GM19397 (cell line): ENCODE data around the gene RAMAC.
"Not testable (repeated sequence)": the region's sequence is repeated elsewhere in the genome, so short reads cannot be mapped to it uniquely, and the experiment has no call there.

ENCODE experiments used
- ATAC-seq: cut with Tn5 transposase; IDR thresholded peaks from one replicate; pipeline ENCODE4 v1.9.1; 2021; ENCODE audit warnings: mild to moderate bottlenecking, moderate library complexity; ENCODE audit not compliant: unreplicated experiment

The RAMAC gene

DNA sequence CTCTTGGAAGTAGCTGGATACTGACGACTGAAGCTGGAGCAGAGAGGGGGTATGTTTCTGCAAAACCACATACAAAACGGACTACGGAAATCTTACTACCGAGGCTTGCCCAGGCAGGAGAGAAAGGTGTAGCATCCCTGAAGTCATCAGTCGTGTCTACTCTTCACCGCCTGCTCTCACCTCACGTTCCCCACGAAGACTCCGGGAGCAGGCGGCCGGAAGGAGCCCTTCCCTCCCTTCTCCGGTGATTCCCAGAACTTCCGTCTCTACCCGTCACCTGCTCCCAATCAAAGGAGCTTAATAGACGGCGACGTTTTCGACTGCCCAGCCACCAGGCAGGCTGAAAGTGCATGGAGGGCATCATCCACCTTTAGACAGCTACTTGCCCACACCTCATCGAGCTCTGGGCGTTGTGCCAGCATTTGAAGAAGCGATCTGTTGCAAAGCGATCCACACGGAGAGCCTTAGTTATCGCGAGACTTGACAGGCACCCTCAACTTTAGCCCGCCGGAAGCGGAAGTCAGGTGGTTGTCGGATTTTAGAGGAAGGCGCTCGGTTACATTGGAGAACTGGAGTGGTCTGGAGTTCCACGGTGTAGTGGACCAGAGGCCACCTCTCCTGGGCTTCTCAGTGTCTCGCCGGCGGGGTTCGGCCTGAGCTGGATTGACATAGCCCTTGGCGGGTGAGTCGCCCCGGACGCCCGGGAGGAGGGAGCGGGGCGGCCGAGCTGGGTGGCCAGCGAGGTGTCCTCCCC is at the start of gene RAMAC:
Gene RAMAC (plus strand): TSS at position 523 of the 754 bp plus-strand sequence. CDS start 2,809 bp downstream, outside the sequence.
- peak; percentile 92 for ATAC-seq

DNA sequence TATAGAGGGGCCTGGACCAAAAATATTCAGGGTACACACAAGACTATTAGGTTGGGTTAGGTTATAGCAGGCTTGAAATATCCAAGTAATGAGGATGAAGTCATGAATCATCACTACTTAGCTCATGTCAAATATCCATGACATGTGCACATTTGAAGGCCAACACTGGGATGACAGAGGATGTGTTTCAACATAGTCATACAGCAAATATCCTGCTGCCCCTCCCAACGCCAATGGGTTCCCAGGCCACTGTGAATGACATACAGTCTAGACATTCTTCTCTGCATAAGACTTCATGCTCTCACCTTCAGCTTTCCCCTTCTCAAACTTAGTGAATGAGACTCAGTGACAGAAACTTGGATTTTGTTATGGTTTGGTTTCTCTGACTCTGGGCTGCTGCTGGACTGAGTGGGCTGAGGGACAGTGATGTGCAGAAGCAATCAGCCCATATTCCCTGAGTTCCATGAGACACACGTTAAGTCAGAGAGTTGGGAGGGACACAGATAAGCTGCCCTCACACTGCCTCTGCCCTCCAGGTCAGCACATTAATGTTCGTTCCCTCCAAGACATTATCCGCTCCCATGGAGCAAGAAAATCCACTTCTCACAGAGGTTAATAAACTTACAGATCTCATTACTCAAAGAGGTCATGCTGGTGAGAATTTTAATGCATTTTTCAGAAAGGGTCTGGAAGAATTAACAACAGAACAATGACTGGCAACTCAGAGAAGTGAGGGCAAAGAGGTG is 48.9 kb upstream of the RAMAC start:
- no peak for ATAC-seq

DNA sequence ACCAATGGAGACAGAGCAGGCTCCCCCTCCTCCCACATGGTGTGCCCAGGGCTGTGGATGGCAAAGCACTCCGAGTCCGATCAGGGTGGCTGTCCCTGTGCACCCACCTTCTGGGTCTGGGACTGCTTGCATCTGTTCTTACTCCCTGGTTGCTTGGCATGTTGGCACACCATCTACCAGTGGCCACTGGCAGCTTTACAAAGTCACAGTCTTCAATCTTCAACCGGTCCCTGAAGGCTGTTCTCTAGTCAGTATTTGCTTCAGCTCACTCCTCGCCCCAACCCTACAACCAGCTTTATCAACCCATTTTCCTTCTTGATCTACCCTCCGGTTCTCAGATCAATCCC is 48.3 kb upstream of the RAMAC start:
- no peak for ATAC-seq

DNA sequence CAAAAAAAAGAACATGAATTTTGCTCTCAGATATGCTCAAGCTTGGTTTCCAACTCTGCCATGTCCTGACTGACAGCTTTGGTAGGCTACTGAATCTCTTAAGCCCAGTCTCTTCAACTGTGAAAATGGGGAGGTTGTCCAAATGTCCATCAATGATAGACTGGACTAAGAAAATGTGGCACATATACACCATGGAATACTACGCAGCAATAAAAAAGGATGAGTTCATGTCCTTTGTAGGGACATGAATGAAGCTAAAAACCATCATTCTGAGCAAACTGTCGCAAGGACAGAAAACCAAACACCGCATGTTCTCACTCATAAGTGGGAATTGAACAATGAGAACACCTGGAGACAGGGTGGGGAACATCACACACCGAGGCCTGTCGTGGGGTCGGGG is 46.3 kb upstream of the RAMAC start:
- ATAC-seq: not testable (repeated sequence)

DNA sequence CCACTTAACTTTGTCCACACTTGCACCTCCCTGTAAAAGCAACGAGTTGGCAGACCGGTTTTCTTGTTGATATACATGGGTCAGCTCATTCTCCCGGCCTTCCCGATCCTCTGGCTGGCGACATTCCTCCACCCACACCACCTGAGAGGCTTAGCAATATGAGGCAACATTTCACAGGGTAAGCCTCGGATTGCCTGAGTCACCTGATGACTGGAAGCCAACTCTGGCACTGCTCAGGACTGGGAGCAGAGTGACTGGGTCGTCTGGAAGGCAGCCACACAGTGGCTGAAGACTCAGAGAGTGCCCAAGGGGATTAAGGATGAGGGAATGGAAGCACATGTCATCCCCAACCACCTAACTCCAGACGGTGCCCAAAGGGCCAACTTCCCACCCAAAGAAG is 43.3 kb upstream of the RAMAC start:
- no peak for ATAC-seq

DNA sequence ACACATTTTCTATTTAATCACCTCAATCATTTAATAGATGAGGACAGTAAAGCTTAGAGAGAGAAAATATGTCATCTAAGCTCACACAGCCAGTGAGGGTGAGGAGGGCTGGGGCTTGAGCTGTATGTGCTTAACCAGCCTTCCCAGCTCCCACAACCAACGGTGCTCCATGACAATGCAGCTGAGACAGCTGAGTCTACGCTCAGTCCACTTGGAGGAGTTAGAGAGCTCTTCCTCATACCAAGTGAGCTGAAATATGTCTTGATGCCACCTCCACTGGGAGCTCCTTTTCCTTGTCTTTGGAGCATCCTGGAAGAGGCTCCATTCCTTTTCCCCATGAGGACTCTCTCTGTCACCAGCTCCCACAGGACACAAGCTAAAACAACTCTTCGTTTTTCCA is 42.8 kb upstream of the RAMAC start:
- ATAC-seq: no peak

DNA sequence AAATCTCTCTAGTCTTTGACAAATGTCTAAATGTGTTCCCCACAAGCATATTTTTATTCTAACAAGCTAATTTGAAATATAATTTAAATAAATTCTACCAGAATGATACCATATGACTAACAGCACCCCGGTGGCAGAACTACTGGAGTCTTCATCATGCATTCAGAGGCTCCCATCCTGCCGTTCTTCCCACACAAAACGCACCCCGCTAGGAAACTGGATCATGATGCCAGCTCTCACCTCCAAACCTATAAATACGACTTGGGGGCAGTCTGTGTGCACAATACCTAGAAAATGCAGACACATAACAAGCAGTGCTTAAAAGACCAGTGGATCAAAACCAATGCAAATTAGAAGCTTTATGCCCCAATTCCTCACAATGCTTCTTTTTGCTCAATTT is 42.0 kb upstream of the RAMAC start:
- no peak for ATAC-seq

DNA sequence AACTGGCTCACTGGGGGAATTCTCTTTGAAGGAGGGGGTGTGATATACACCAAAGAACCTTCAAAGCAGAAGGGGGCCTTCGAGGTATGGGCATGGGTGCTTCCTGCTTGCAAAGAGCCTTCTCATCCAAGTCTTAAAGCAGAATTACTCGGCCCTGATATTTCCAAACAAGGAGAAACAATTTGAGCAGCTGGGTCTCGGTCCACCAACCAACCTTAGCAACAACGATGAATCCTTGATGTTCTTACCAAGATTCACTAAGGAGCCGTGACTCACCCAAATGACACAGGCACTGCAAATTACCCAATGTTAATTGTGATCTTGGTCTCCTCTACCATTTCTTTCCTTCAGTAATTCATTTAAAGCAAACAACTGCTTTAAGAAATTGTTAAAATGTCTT is 41.2 kb upstream of the RAMAC start:
- no peak for ATAC-seq

DNA sequence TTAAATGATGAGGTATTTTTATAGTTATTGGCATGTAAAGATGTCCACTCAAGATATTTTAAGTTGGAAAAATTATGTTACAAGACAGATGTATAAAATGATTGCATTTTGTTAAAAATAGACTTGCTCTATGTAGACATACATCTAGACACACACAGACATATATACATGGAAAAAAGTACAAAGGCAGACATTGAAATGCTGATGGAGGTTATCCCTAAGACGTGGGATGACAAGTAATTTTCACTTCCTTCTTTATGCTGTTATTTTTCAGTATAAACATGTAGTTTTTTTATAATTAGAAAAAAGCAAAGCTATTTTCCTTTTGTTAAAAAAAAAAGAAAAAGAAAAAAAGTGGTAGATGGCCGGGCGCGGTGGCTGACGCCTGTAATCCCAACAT is 40.7 kb upstream of the RAMAC start:
- ATAC-seq: no peak

DNA sequence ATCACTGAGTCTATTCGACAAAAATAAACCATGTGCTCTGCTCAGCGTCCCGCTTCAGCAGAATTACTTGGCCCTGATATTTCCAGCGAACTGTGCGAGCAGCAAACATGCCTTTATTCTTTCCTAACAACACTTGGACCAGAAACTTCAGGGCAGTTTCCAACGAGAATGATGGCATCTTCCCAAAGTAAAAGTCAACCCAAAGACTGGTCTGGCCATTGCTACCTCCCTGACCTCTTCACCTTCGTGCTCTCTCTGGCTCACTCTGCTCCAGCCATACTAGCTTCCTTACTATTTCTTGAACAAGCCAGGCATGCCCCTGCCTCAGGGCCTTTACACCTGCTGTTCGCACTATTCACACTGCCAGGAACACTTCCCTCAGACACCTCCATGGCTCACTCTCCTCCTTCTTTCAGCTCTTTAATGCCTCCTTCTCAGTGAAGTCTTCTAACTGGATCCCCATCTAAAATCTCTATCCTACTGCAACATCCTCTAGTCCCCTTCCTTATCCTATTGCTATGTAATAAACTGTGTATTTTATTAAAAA is 39.8 kb upstream of the RAMAC start:
- no peak for ATAC-seq

DNA sequence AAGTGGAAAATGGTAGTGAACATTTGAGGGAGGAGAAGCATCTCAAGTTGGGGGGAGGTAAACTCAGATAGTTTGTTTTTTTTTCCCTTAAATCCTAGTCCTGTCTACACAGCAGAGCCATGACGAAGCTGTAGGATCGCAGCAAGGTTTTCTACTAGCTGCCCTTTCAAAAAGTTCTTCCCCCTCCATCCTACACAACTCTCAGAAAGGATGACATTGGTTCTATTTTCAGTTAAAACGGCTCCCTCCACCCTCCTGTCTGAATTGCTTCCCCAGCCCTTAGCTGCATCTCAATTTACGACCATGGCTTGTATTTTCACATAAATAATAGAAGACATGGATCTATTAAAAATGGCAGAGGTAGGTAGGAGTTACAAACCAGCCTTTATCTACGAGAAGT is 35.7 kb upstream of the RAMAC start:
- no peak for ATAC-seq

DNA sequence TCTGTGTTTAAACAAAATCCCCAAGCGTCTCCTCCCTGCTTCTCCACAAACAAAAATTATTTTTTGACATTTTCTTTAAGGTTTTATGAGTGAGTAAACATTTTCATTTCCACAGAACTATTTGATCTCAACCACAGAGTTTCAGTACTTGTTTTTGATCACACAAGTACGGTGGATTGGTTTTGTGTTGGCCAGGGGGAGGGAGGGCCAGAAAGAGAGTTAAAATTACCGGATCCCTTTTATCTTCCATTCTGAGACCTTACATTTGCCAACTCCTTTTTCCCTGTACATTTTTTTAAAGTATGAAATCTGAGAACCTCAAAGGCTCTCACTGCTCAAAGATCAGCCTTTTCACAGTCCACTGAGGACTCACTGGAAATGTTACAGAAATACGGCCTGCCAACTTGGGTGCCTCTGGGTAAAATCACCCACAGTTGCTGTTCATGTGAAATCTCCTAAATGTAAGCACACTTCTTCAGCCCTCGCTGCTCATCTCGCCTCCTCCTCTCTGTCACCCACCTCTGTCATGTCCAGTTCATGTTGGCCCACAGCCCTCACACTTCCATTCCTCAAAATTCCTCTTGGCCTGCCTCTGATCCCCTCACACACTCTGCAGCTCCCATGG is 35.2 kb upstream of the RAMAC start:
- ATAC-seq: no peak

DNA sequence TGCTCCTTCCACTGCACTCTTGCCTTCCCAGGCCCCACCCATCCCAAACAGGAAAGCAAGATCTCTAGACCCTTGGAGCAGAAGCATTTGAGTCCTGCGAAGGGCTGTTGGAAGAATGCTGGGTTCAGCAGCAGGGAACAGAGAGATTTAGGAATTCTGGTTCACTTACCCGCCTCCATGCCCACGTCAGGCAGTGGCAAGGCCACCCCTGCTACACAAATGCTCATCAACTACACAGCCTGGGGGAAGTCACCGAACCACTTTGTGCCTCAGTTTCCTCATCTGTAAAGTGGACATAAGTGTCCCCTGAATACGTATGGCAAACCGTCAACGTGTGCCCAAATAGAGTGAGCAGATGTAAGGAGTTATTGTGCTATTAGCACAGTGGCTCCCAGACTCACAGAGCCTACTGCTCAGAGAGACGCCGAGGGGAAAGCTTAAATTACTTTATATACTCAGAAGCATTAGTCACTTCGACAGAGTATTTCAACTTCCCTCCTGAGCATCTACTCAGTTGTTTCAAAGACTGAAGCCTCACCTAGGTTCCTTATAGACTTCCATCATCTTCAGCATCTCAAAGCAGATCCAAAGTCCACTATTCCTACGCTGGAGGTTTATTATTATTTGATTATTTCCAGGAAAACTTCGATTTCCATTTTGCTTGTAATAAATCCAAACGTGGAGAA is 34.4 kb upstream of the RAMAC start:
- ATAC-seq: no peak

DNA sequence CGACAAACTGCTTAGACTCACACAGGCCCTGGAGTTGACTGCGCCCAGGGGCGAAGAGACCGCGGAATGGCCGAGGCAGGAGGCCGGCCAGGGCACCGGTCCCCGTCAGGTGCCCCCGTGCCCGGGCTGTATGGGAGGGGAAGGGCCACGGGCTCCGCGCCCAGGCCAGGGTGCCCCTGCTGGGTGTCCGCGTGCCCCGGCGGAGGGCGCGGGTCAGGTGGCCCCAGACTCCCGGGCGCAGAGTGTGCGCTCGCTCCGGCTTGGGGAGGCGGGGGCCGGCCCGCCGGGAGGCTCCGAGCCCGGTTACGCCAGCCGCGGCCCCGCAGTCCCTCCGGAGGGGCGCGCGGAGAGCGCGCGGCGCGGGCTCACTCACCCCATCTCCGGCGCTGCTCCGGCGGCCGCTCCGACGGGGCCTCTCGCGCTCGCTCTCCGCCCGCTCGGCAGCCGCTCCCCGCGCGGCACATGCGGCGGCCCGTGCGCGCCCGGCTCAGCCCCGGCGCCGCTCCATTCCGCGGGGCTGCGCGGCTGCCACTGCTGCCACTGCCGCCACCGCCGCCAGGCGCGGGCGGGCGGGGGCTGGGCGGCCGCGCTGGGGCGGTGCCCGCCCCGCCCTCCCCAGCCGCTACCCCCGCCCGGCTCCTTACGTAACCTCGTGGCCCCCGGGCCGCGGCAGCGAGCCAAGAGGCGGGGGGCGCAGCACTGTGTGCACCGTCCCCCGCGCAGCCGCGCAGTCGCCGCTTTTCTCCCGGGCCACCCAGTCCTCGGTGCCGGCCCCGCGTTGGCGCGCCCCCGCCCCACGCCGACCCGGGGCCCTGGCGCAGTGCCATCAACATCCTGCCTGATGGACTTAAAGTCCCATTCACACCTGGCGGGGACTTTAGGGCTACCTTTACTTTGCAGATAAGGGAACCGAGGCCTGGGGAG is 33.6 kb upstream of the RAMAC start, which contains the start of gene HOMER2:
Gene HOMER2 (minus strand): TSS at position 563 of the 924 bp plus-strand sequence. CDS start 185 bp downstream, at position 378.
- ATAC-seq: no peak

DNA sequence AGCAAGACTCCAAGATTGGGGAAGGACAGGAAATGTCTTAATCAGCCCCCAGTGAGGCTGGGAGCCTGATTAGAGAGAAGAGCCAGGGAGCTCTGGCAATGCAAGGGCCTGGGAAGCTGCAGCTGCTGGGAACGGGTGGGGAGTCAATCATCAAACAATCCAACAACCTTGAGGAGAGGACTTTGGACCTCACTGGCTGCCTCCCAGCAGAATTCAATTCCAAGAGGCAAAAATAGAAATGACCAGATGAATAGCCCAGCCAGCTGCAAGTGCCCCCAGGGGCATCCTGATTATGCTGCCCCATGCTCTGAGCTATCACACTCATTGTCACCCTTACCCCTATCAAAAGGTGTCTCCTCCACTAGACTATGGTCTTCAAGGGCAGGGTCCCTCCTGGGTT is 27.4 kb upstream of the RAMAC start:
- ATAC-seq: no peak

DNA sequence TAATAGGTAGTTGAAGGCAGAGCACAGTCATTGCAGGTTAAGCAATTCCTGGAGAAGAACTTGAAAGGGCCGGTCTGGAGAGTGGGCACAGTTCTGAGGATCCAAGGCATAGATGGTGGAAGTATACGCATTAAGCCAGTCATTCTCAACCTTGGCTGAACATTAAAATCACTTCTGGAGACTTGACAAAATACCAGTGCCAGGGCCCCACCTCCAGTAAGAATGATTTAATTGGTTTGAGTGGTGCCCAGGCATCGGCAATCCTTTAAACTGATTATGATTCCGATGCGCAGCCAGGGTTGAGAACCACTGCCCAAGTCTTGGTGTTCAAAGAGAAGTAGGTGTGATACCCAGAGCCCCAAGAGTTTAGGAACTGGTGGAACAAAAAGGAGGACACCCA is 26.6 kb upstream of the RAMAC start:
- ATAC-seq: no peak

DNA sequence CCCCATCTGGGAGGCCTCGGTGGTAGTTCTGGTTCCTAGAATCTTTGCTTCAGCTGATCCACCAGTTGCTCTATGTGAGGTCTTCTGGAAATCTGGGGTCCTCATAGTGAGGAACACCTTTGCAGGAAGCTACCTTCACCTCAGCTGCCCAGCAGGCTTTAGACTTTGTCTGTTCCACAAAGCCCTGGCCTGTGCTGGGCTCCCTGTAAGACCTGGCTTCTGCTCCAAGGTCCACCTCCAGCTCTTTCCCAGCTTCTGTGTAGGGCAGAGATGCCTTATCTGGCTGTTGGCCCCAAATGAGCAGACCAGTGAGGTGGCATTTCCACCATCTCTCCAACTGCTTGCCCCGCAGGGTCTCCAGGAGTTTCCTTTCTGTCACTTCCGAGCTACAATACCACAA is 25.2 kb upstream of the RAMAC start:
- ATAC-seq: no peak

DNA sequence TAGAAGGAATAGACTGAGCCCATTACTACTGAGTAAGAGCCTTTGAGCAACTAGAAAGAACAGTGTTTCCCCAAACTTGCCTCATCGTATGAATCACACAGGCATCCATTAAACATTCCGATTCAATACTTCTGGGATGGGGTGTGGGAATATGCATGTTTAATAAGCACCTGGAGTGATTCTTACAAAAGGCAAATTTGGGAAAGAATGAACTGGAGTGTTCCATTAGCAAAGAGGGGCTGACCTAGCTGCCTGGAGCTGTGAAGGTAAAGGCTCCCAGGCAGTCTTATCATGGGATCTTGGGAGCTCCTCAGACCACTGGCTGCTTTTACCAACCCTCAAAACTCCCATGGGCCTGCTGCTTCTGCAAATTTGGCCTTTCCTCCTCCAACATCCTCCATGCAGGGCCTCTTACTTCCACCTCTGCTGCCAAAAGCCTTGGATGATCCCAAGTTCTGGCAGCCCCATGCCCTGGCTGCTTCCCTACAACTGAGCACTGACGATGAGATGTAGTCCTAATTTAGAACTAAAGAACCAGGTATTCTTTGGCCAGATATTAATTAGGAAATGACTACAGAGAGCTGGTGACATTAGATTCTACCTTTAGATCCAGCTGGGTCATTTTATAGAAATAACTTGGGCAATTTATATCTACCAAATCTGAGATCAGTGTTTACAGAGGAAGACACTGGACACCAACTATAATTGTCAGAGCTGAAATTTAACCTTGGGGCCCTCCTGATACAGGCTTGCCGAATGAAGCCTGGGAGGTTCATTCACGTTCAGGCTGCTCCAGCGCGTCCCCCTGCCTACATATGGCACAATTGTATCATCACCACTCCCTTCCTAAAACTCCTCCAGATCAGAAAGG is 22.3 kb upstream of the RAMAC start:
- ATAC-seq: no peak

DNA sequence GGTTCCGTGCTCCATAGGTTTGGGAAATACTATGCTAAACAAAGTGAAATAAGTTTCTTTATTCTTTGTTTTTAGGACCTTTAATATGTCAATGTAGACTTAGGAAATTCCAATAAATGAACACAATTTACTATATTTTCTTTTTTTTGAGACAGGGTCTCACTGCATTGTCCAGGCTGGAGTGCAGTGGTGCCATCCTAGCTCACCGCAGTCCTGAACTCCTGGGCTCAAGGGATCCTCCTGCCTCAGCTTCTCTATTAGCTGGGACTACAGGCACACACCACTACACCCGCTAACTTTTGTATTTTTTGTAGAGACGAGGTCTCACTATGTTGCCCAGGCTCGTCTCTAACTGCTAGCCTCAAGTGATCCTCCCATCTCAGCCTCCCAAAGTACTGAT is 21.1 kb upstream of the RAMAC start:
- ATAC-seq: no peak
